ENCODE results near the gene SRSF12.
"Not testable (repeated sequence)": the region's sequence is repeated elsewhere in the genome, so short reads cannot be mapped to it uniquely, and the experiment has no call there.

SRSF12 gene

GRCh38 chr6:89073014-89073620 lies 44.8 kb downstream of the SRSF12 start:
- no peak for DNase-seq (ENCODE audit: low read depth in 2 of 2)

GRCh38 chr6:89071036-89071435 lies 46.8 kb downstream of the SRSF12 start:
- DNase-seq (ENCODE audit: low read depth in 2 of 2) = no peak

GRCh38 chr6:89069536-89070163 lies 48.2 kb downstream of the SRSF12 start:
- DNase-seq (ENCODE audit: low read depth in 2 of 2) = no peak

- DNase-seq (ENCODE audit: low read depth in 2 of 2) = no peak
Measured at GRCh38 chr6:89068695-89069094, 49.2 kb downstream of the SRSF12 start.

- no peak for DNase-seq (ENCODE audit: low read depth in 2 of 2)
Measured at GRCh38 chr6:89067796-89068195, 50.1 kb downstream of the SRSF12 start.

- DNase-seq (ENCODE audit: low read depth in 2 of 2) = no peak
Measured at GRCh38 chr6:89066940-89067646, 50.8 kb downstream of the SRSF12 start.

GRCh38 chr6:89066121-89066520 lies 51.8 kb downstream of the SRSF12 start:
- DNase-seq (ENCODE audit: low read depth in 2 of 2) = not testable (repeated sequence)

GRCh38 chr6:89064931-89065330 lies 52.9 kb downstream of the SRSF12 start:
- not testable (repeated sequence) for DNase-seq (ENCODE audit: low read depth in 2 of 2)

- no peak for DNase-seq (ENCODE audit: low read depth in 2 of 2)
Measured at GRCh38 chr6:89063881-89064280, 54.0 kb downstream of the SRSF12 start.

- no peak for DNase-seq (ENCODE audit: low read depth in 2 of 2)
Measured at GRCh38 chr6:89059227-89059626, 58.6 kb downstream of the SRSF12 start.

GRCh38 chr6:89058627-89059026 lies 59.2 kb downstream of the SRSF12 start:
- DNase-seq (ENCODE audit: low read depth in 2 of 2) = no peak

GRCh38 chr6:89057759-89058158 lies 60.1 kb downstream of the SRSF12 start:
- no peak for DNase-seq (ENCODE audit: low read depth in 2 of 2)

GRCh38 chr6:89054208-89054607 lies 63.7 kb downstream of the SRSF12 start:
- no peak for DNase-seq (ENCODE audit: low read depth in 2 of 2)

- no peak for DNase-seq (ENCODE audit: low read depth in 2 of 2)
Measured at GRCh38 chr6:89051676-89052075, 66.2 kb downstream of the SRSF12 start.

GRCh38 chr6:89050697-89051096 lies 67.2 kb downstream of the SRSF12 start:
- DNase-seq (ENCODE audit: low read depth in 2 of 2) = no peak

GRCh38 chr6:89050155-89050554 lies 67.7 kb downstream of the SRSF12 start:
- DNase-seq (ENCODE audit: low read depth in 2 of 2) = no peak

GRCh38 chr6:89048985-89049384 lies 68.9 kb downstream of the SRSF12 start:
- no peak for DNase-seq (ENCODE audit: low read depth in 2 of 2)

- DNase-seq (ENCODE audit: low read depth in 2 of 2) = no peak
Measured at GRCh38 chr6:89048288-89048923, 69.5 kb downstream of the SRSF12 start.

GRCh38 chr6:89047473-89047872 lies 70.4 kb downstream of the SRSF12 start:
- no peak for DNase-seq (ENCODE audit: low read depth in 2 of 2)
